Heart left ventricle (tissue), 16 donors: ENCODE data around the gene PRCC. TPM values are rescaled to one million over a fixed set of nuclear protein-coding genes. Genes with fewer than 3 reads are reported as not detected.

ENCODE experiments used
- ATAC-seq, 4 donors: fragments of 200-7000 bp; cut with Tn5 transposase; one replicate each; pipeline ENCODE4 v1.9.1; 2020 to 2022; ENCODE audit warnings: moderate library complexity in 4 of 4, mild to moderate bottlenecking in 3 of 4, moderate number of reproducible peaks in 1 of 4
- DNase-seq, 5 donors: peaks; one replicate each; pipeline ENCODE4 v3.0.0-alpha.2; 2020
- H3K27ac ChIP-seq, 12 donors: fragments of 200-600 bp; sonication (generic) in 4 of 12; one replicate each; pipeline versions ENCODE4 v1.5.0 to v1.8.0; 2016 to 2022; ENCODE audit warnings: mild to moderate bottlenecking in 2 of 12
- H3K27me3 ChIP-seq, 9 donors: fragments of 200-600 bp; sonication (generic) in 2 of 9; one replicate each; pipeline versions ENCODE4 v1.5.1 to v1.8.0; 2016 to 2022; ENCODE audit warnings: mild to moderate bottlenecking in 3 of 9
- H3K36me3 ChIP-seq, 9 donors: fragments of 200-600 bp; sonication (generic) in 2 of 9; one replicate each; pipeline versions ENCODE4 v1.5.0 to v1.8.0; 2018 to 2022; ENCODE audit warnings: mild to moderate bottlenecking in 2 of 9
- H3K4me1 ChIP-seq, 12 donors: fragments of 200-600 bp; sonication (generic) in 4 of 12; one replicate each; pipeline versions ENCODE4 v1.5.0 to v1.8.0; 2016 to 2022; ENCODE audit warnings: mild to moderate bottlenecking in 3 of 12
- H3K4me3 ChIP-seq, 12 donors: fragments of 200-600 bp; sonication (generic) in 4 of 12; one replicate each; pipeline versions ENCODE4 v1.5.0 to v1.8.0; 2017 to 2022; ENCODE audit warnings: mild to moderate bottlenecking in 9 of 12, moderate library complexity in 4 of 12
- H3K9me3 ChIP-seq, 12 donors: fragments of 200-600 bp; sonication (generic) in 4 of 12; one replicate each; pipeline versions ENCODE4 v1.5.0 to v1.8.0; 2016 to 2022; ENCODE audit warnings: mild to moderate bottlenecking in 1 of 12
- CTCF ChIP-seq, 12 donors: fragments of 200-600 bp; sonication (generic) in 4 of 12; IDR thresholded peaks; one replicate each; pipeline versions ENCODE4 v1.5.0 to v1.8.0; 2018 to 2022; ENCODE audit warnings: antibody characterized with exemption in 12 of 12, mild to moderate bottlenecking in 5 of 12
- POLR2A ChIP-seq, 2 donors: fragments of 450-650 bp; IDR thresholded peaks; one replicate each; pipeline ENCODE4 v1.6.1; 2017; ENCODE audit warnings: antibody characterized with exemption in 2 of 2, mild to moderate bottlenecking in 2 of 2, moderate library complexity in 2 of 2
- whole genome bisulfite sequencing, 4 donors: extraction: QIAGEN DNeasy Blood & Tissue Kit in 2 of 4; methylation state at CpG; one replicate each; pipeline versions ENCODE4 v1.1.5 to v1.1.7; 2013 to 2018; 5-methylcytosine and 5-hydroxymethylcytosine counted together
- intact Hi-C, 10 donors: fragments of 100-400 bp; cut with DNase I; formaldehyde crosslinking; loops; one replicate each; pipeline versions ENCODE4 v1.11.1 to v1.14.2; 2022
- polyA plus RNA-seq, 2 donors: library from polyadenylated mRNA; stranded (reverse); fragments of 200-250 nt; gene quantifications; one replicate each; pipeline ENCODE4 v1.2.3, GENCODE V29; 2013
- total RNA-seq, 9 donors: library from RNA; depleted of rRNA in 2 of 9; stranded (reverse); fragments of >200 nt in 2 of 9; fragmentation: NEBNext Ultra II Directional in 3 of 9; extraction: Animal tissue kit (Norgen Biotek cat#: 25700) in 3 of 9; gene quantifications; one replicate each; pipeline versions ENCODE4 v1.1.0 to v1.2.4, GENCODE V29; 2016 to 2023
- donor health status: ischemic (EF 13 %, LVEDD 7.1; RV severe dilation, severe dysfunction).
- donor health status: healthy with polysubstance abuse.
- donor health status: DM: no; HTN: yes; CAD: no.
- donor health status: DM: no; HTN: no; CAD: no.
- donor health status: ischemic (EF 25% LVEDD 6.9; RV normal size, moderate dysfunction).
- donor health status: ischemic (EF 25% LVEDD 5.7; RV mildly dilated, moderate dysfunction).
- donor health status: healthy.
- donor health status: DM: yes; HTN: yes; CAD: no.
- donor health status: ischemic (EF 35%, LVEDD 5.7; RV mildly dilated, moderate dysfunction).
- donor health status: nonischemic (EF 11% LVEDD 7.7; RV severe dilation, severe dysfunction).
- donor health status: DM: yes; HTN: yes; CAD: no.
- donor health status: PGD.
- donor health status: ischemic (EF 29% LVEDD 5.4; RV normal size, mild dysfunction).
- donor health status: nonischemic (EF 23%, LVEDD 6.1; RV moderate dilation, normal function).

Gene PRCC
- total and polyA plus RNA-seq, 11 donors, result 34.6 to 55.5 (median 39.0) TPM

GRCh38 chr1:156832434-156832833 lies 65.1 kb downstream of the PRCC start:
- peaks cover 0 to 5% (median 0%) of the 10 kb centered on the region in 12 donors for H3K4me1 ChIP-seq
- H3K27ac ChIP-seq, result no peak overlapping the region
- H3K36me3 ChIP-seq, result no peaks in the 10 kb centered on the region
- no peaks in the 10 kb centered on the region for H3K9me3 ChIP-seq
- DNase-seq (no peak), ATAC-seq (no peak)
- WGBS, 4 donors, result 63 to 76% (median 70%) methylated on average over 5 of the region's 5 CpGs
- TF ChIP-seq POLR2A (IDR thresholded peaks at IDR 0.05) (no peak), CTCF (IDR thresholded peaks at IDR 0.05) (no peak)
- intact Hi-C loops, result loop anchor here in 4 of 10 donors (5.0 to 10.0 kb wide), 3 partner anchors 52 to 92 kb away; partner anchors contain the start of gene LRRC71 (in 2 of the 4)
- peaks cover 0 to 7% (median 2%) of the 10 kb centered on the region in 9 donors for H3K27me3 ChIP-seq
- no peak overlapping the region for H3K4me3 ChIP-seq

DNA sequence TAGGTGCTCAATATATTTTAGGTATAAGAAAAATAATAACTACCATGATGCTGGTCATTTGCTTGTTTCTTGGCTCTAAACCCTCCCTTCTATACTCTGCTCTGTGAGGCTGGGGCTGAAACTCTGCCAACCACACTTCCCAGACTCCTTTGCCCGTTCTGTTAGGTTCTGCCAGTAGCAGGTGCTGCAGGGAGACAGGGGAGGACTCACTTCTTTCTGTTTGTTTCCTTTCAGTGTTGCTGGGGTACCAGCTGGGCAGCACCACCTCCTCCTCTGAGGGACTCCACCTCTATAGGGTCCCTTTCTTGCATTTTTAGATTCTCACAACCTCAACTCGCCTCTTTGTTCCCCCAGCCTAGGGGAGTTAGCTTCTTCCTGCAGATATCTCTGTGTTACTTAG lies 66.3 kb downstream of the PRCC start:
- H3K4me3 ChIP-seq, result no peak overlapping the region
- H3K4me1 ChIP-seq, result peaks cover 0 to 5% (median 0%) of the 10 kb centered on the region in 12 donors
- TF ChIP-seq CTCF (IDR thresholded peaks at IDR 0.05), result no peak
- TF ChIP-seq POLR2A (IDR thresholded peaks at IDR 0.05), result no peak
- no peaks in the 10 kb centered on the region for H3K36me3 ChIP-seq
- intact Hi-C loops, result loop anchor here in 4 of 10 donors (5.0 to 10.0 kb wide), 3 partner anchors 51 to 91 kb away; partner anchors contain the start of gene LRRC71 (in 2 of the 4)
- peak in 1 of 5 donors; percentile 42 for DNase-seq
- peak in 2 of 4 donors; percentile 45 to 49 for ATAC-seq
- H3K27ac ChIP-seq, result no peak overlapping the region
- H3K9me3 ChIP-seq, result no peaks in the 10 kb centered on the region
- 47 to 49% (median 48%) methylated on average over 2 of the region's 2 CpGs for WGBS, 4 donors
- H3K27me3 ChIP-seq, result peaks cover 0 to 14% (median 2%) of the 10 kb centered on the region in 9 donors

- H3K9me3 ChIP-seq, result no peaks in the 10 kb centered on the region
- intact Hi-C loops, result loop anchor here in 4 of 10 donors (5.0 to 10.0 kb wide), 3 partner anchors 50 to 90 kb away; partner anchors contain the start of gene LRRC71 (in 2 of the 4)
- H3K4me3 ChIP-seq, result no peak overlapping the region
- no peak for TF ChIP-seq CTCF (IDR thresholded peaks at IDR 0.05)
- no peak for TF ChIP-seq POLR2A (IDR thresholded peaks at IDR 0.05)
- no peaks in the 10 kb centered on the region for H3K36me3 ChIP-seq
- 74 to 87% (median 84%) methylated on average over 3 of the region's 3 CpGs for WGBS, 4 donors
- no peak overlapping the region for H3K27ac ChIP-seq
- ATAC-seq (no peak), DNase-seq (no peak)
- peaks cover 0 to 5% (median 0%) of the 10 kb centered on the region in 12 donors for H3K4me1 ChIP-seq
- H3K27me3 ChIP-seq, result peaks cover 0 to 20% (median 4%) of the 10 kb centered on the region in 9 donors
Observed at GRCh38 chr1:156834322-156834721, 67.0 kb downstream of the PRCC start.

DNA sequence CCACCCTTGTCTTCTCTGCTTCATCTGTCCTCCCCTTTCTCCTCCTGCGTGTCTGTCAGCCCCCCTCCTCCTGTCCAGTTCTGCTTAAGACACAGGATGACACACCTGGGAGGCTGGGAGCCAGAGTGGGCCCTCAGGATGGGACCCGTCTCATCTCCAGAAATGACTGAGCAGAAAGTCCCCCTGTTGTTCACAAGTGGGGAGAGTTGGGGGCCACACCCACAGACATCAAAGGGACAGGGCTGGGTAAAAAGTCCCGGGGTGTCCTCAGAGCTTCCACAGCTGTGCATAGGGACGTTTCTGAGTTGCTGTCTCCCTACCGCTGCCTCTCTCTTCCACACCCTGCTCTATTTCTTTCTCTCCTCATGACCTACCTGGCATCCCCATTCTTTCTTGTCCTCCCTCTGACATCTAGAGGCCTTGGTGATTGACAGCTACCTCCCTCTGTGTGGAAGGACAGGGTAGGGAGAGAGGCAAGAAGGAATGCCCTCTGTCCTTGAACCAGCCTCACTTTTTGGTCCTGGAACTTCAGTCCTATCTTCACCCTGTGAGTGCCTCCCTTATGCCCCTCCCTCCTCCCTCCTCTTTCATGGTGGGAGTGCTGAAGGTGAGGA lies 68.8 kb downstream of the PRCC start:
- 63 to 75% (median 72%) methylated on average over 5 of the region's 5 CpGs for WGBS, 4 donors
- H3K27me3 ChIP-seq, result peaks cover 0 to 35% (median 4%) of the 10 kb centered on the region in 9 donors
- intact Hi-C loops, result loop anchor here in 6 of 10 donors (5.0 to 10.0 kb wide), 4 partner anchors 49 to 91 kb away; partner anchors contain the start of gene LRRC71 (in 1 of the 6)

More for the DNA sequence above, 68.8 kb downstream of the PRCC start:
- no peak overlapping the region for H3K27ac ChIP-seq
- DNase-seq (no peak), ATAC-seq (no peak)
- no peaks in the 10 kb centered on the region for H3K36me3 ChIP-seq
- H3K4me3 ChIP-seq, result no peak overlapping the region
- peaks cover 0 to 5% (median 0%) of the 10 kb centered on the region in 12 donors for H3K4me1 ChIP-seq
- H3K9me3 ChIP-seq, result no peaks in the 10 kb centered on the region
- TF ChIP-seq POLR2A (IDR thresholded peaks at IDR 0.05) (no peak), CTCF (IDR thresholded peaks at IDR 0.05) (no peak)
